H7 (cell line): ENCODE data around the gene FAM83E. TPM values are rescaled to one million over a fixed set of nuclear protein-coding genes. Genes with fewer than 3 reads are reported as not detected.

Experiments
- DNase-seq: peaks from one replicate; pipeline ENCODE4 v3.0.0; 2012
- H3K27me3 ChIP-seq: 2 replicates; pipeline ENCODE4 v1.6.0; 2011; ENCODE audit warnings: mild to moderate bottlenecking, low read length; ENCODE audit not compliant: control insufficient read depth, insufficient read depth
- H3K36me3 ChIP-seq: replicated peaks from 2 replicates; pipeline ENCODE4 v1.5.1; 2011; ENCODE audit warnings: low read length; ENCODE audit not compliant: control insufficient read depth, insufficient read depth
- H3K4me3 ChIP-seq: 2 replicates; pipeline ENCODE4 v1.5.1; 2011; ENCODE audit warnings: low read depth, mild to moderate bottlenecking, control low read depth, low read length, moderate library complexity; ENCODE audit not compliant: insufficient read depth
- total RNA-seq: library from RNA; depleted of rRNA; stranded (reverse); fragments of >200 nt; shearing (Covaris generic); gene quantifications from 2 replicates; pipeline ENCODE4 v1.2.3, GENCODE V29; 2014; rRNA removed

Gene FAM83E
- total RNA-seq, 1 experiment from 2014 or later: 4.0 TPM

GRCh38 chr19:48569814-48570213 lies 45.1 kb downstream of the FAM83E start:
- DNase-seq: peak; percentile 12
- H3K36me3 ChIP-seq: no peaks in the 10 kb centered on the region
- no peak overlapping the region for H3K4me3 ChIP-seq
- no peaks in the 10 kb centered on the region for H3K27me3 ChIP-seq

GRCh38 chr19:48568345-48568886 lies 46.5 kb downstream of the FAM83E start:
- peak; percentile 77 for DNase-seq
- Histone ChIP-seq H3K27me3 (no peaks in the 10 kb centered on the region), H3K36me3 (no peaks in the 10 kb centered on the region), H3K4me3 (peak overlapping the region; percentile 14)

GRCh38 chr19:48565090-48565489 lies 49.8 kb downstream of the FAM83E start:
- no peak overlapping the region for H3K4me3 ChIP-seq
- no peaks in the 10 kb centered on the region for H3K27me3 ChIP-seq
- H3K36me3 ChIP-seq: no peaks in the 10 kb centered on the region
- no peak for DNase-seq

Other genes with a start within 250 kb of the FAM83E start
- gene KDELR1, start 223.5 kb downstream of the FAM83E start, total RNA-seq: 110 and 111 TPM in 2 replicates
- 4.4 and 4.8 TPM in 2 replicates for gene GRIN2D, start 221.4 kb downstream of the FAM83E start, total RNA-seq
- gene GRWD1, start 169.1 kb downstream of the FAM83E start, total RNA-seq: 80.6 and 97.8 TPM in 2 replicates
- 0.21 and 0.70 TPM in 2 replicates for gene KCNJ14, start 159.5 kb downstream of the FAM83E start, total RNA-seq
- 42.9 and 51.3 TPM in 2 replicates for gene CYTH2, start 145.7 kb downstream of the FAM83E start, total RNA-seq
- gene LMTK3, start 103.2 kb downstream of the FAM83E start, total RNA-seq: 3.0 and 3.6 TPM in 2 replicates
- 1.8 and 2.8 TPM in 2 replicates for gene SULT2B1, start 62.9 kb downstream of the FAM83E start, total RNA-seq
- gene SPACA4, start 8.3 kb downstream of the FAM83E start, total RNA-seq: not detected in 2 replicates
- 3,978 and 5,156 TPM in 2 replicates for gene RPL18, start 4.1 kb upstream of the FAM83E start, total RNA-seq
- 10.9 and 26.4 TPM in 2 replicates for gene SPHK2, start 4.4 kb upstream of the FAM83E start, total RNA-seq
- gene DBP, start 22.3 kb upstream of the FAM83E start, total RNA-seq: 11.2 and 18.2 TPM in 2 replicates
- 10.8 and 24.0 TPM in 2 replicates for gene CA11, start 31.1 kb upstream of the FAM83E start, total RNA-seq
- 0.15 TPM in 1 of 2 replicates, not detected in the other for gene NTN5, start 57.9 kb upstream of the FAM83E start, total RNA-seq
- 0.78 and 1.8 TPM in 2 replicates for gene FUT2, start 80.9 kb upstream of the FAM83E start, total RNA-seq
- 1.7 and 2.4 TPM in 2 replicates for gene MAMSTR, start 104.6 kb upstream of the FAM83E start, total RNA-seq
- gene RASIP1, start 125.5 kb upstream of the FAM83E start, total RNA-seq: 4.5 and 4.6 TPM in 2 replicates
- gene IZUMO1, start 131.8 kb upstream of the FAM83E start, total RNA-seq: 0.18 and 0.24 TPM in 2 replicates
- 6.1 and 8.2 TPM in 2 replicates for gene FUT1, start 137.6 kb upstream of the FAM83E start, total RNA-seq
- 0.35 TPM in 1 of 2 replicates, not detected in the other for gene FGF21, start 140.4 kb upstream of the FAM83E start, total RNA-seq
- 31.5 and 40.0 TPM in 2 replicates for gene BCAT2, start 196.0 kb upstream of the FAM83E start, total RNA-seq
- gene HSD17B14, start 221.4 kb upstream of the FAM83E start, total RNA-seq: 9.9 and 18.0 TPM in 2 replicates